Dermis microvascular lymphatic vessel endothelial cell (primary cell): Measurements from ENCODE around the gene ZNF33A. TPM values are rescaled to one million over a fixed set of nuclear protein-coding genes. Genes with fewer than 3 reads are reported as not detected.
"Not testable (repeated sequence)": the region's sequence is repeated elsewhere in the genome, so short reads cannot be mapped to it uniquely, and the experiment has no call there.

ENCODE experiments used
- DNase-seq, 2 donors: peaks; one replicate each; pipeline versions ENCODE4 v3.0.0 to v3.0.0-alpha.2; 2010; ENCODE audit warnings: low read depth in 2 of 2
- total RNA-seq: library from RNA; depleted of rRNA; stranded (reverse); fragments of >200 nt; gene quantifications from 2 replicates; pipeline ENCODE4 v1.2.1, GENCODE V29; 2014

Gene ZNF33A
- 14.5 and 18.2 TPM in 2 replicates for total RNA-seq

DNA sequence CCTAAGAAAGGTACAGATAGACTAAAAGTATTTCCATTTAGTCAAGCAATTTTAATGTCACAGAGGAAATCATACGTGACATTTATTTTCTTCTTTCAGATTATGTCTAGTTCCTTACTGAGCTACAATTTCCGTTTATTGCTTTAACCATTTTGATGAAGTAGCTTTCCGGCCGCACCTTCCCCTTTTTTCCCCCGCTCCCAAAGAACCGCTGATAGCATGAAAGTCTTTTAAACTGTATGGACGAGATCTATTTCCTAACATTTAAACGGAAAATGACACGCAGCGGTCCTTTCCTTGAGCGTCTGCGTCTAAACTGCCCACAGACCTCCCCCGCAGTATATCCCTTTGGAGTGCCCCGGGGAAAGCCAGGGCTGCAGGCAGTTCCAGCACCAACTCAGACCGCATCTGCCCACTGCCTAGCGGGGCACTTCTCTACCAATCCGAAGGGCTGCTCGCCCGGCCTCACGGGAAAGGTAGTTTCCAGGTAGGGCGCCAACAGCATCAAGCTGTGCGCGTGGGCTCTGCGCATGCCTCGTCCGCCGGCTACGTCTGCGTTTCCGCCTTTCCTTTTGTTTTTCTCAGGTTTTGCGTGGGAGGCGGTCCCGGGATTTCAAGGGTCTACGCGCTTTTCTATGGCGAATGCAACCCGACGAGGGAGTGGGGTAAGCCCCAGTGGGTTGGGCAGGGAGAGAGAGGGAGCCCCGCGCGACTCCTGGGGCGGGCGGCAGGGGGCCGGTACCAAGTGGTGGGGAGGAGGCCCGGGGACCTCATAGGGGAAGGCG lies at the start of gene ZNF33A:
Gene ZNF33A (plus strand): TSS at position 557 of the 785 bp plus-strand sequence. CDS start 1,667 bp downstream, outside the sequence.
- DNase-seq, result peak; percentile 93 to 96

GRCh38 chr10:37965006-37965405 lies 45.5 kb upstream of the ZNF33A start:
- DNase-seq, result no peak

GRCh38 chr10:37972396-37972795 lies 38.1 kb upstream of the ZNF33A start:
- no peak for DNase-seq

DNA sequence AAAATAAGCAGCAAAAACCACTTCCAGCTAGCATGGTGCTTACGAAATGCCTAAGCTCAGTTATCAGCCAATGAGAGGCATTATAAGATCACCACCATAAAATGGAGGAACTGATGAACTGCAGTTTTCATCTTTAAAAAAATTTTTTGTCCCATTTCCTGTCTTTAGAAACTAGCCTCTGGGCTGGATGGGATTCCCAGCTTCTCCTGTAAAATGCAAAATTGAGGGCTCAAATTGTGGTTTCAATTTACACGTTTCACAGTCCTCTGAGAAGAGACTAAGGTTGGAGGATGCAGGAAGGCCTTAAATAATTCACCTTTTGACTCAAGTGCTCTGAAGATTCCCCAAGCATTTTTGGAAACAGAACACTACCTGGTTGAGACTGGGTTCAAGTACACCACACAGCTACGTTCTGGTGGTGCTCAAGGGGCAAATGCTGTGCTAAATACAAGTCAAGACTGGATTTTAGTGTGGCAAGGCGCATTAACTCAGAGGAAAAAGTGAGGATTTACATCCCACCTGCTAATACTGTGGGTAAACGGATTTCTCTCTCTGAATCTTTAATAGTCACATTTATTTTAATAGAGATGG lies 35.0 kb upstream of the ZNF33A start:
- peak in 1 of 2 donors; percentile 2 for DNase-seq

- peak; percentile 98 to 99 for DNase-seq
Measured at GRCh38 chr10:37976091-37976879, 34.2 kb upstream of the ZNF33A start, which contains the start of gene ZNF25. ZNF25 (minus strand) TSS chr10:37976647; CDS start chr10:37971722, 4,925 bp downstream.

GRCh38 chr10:37976880-37977203 lies 33.6 kb upstream of the ZNF33A start:
- DNase-seq, result no peak

GRCh38 chr10:37991655-37992054 lies 18.8 kb upstream of the ZNF33A start:
- no peak for DNase-seq

DNA sequence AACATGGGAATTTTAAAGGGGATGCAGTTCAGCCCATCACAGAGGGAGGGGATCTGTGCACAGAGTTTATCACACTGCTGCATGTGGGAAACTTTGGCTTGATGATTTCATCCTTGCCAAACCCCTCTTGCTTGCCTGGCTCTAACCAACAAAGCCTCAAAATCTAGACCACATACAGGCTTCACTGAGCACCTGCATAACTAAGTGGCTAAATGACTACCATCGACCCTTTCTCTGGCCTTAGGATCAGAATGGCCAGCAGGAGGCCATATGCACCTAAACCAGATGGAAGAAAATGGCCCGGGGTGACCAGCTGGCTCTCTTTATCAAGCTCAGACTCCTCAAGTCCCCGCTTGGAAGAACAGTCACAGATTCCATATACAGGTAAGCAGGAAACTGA lies 18.4 kb upstream of the ZNF33A start:
- no peak for DNase-seq

- DNase-seq, result not testable (repeated sequence)
Measured at GRCh38 chr10:37998920-37999319, 11.6 kb upstream of the ZNF33A start.

- not testable (repeated sequence) for DNase-seq
Measured at GRCh38 chr10:38000474-38000873, 10.0 kb upstream of the ZNF33A start.

DNA sequence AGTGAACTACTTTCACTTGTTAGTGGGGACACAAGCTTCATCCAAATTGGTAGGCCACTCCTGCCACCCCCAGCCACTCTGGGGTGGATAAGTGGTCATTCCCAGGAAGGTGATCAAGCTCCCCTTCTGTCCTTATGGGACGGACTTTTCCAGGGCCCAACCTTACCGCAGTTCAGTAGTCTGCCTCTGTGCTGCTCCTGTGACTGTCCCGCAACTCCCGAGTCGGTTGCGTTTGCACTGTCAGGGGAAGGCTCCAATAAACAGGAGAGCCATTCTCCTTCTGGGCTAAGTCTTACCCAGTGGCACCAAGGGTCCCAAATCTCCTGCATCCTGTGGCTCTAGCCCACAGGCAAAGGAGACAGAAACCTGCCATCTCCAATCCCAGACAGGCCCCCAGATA lies 7.4 kb upstream of the ZNF33A start:
- no peak for DNase-seq

- DNase-seq, result no peak
Measured at GRCh38 chr10:38003588-38003987, 6.9 kb upstream of the ZNF33A start.

- no peak for DNase-seq
Measured at GRCh38 chr10:38007551-38007950, 2.9 kb upstream of the ZNF33A start.

GRCh38 chr10:38007991-38008390 lies 2.5 kb upstream of the ZNF33A start:
- DNase-seq, result no peak

GRCh38 chr10:38016354-38016753 lies 5.9 kb downstream of the ZNF33A start:
- no peak for DNase-seq

GRCh38 chr10:38019124-38019523 lies 8.6 kb downstream of the ZNF33A start:
- not testable (repeated sequence) for DNase-seq

- DNase-seq, result no peak
Measured at GRCh38 chr10:38025283-38025682, 14.8 kb downstream of the ZNF33A start.

- no peak for DNase-seq
Measured at GRCh38 chr10:38027986-38028385, 17.5 kb downstream of the ZNF33A start.

DNA sequence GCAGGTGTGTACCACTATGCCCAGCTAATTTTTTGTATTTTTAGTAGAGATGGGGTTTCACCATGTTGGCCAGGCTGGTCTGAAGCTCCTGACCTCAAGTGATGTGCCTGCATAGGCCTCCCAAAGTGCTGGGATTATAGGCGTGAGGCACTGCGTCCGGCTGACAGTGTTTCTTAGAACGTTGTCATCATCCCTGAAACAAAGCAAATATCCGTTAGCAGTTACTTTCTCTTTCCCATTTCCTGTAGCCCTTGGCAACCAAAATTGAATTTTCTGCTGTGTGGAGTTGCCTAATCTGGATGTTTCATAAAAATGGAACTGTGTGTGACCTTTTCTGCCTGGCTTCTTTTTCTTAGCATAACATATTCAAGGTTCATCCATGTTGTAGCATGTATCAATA lies 22.4 kb downstream of the ZNF33A start:
- peak; percentile 45 to 86 for DNase-seq

DNA sequence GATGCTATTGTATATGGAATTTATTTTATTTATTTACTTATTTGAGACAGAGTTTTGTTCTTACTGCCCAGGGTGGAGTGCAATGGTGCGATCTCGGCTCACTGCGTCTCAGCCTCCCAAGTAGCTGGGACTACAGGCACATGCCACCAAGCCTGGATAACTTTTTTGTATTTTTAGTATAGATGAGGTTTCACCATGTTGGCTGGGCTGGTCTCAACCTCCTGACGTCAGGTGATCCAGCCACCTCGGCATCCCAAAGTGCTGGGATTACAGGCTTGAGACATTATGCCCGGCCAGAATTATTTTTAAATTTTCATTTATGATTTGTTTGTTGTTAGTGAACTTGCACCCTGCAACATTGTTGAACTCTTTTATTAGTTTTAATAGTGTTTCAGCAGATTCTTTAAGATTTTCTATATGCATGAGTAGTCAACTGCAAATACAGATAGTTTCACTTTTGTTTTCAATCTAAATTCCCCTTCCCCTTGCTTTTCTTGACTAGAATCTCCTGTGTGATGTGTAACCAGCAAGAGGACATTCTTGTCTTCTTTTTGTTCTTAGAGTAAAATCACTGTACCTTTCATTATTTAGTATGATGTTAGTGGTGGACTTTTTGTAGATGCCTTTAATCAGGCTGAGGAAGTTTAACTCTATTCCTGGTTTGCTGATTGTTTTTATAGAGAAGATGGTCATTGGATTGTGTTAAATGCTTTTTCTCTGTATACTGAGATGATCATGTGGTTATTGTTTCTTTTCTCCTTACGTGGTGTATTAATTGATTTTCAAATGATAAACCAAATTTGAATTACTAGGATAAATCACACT lies 27.8 kb downstream of the ZNF33A start:
- DNase-seq, result no peak

DNA sequence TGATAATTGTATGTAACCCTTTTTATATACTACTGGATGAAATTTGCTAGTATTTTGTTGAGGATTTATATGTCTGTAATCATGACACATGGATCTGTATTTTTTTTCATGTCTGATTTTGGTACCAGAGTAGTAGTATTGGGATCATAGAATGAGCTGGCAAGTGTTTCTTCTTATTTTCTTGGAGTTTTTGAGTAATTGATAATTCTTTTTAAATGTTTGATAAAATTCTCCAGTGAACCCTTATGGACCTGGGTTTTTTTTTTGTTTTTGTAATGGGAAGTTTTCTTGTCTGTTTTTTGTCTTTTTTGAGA lies 28.4 kb downstream of the ZNF33A start:
- DNase-seq, result no peak

DNA sequence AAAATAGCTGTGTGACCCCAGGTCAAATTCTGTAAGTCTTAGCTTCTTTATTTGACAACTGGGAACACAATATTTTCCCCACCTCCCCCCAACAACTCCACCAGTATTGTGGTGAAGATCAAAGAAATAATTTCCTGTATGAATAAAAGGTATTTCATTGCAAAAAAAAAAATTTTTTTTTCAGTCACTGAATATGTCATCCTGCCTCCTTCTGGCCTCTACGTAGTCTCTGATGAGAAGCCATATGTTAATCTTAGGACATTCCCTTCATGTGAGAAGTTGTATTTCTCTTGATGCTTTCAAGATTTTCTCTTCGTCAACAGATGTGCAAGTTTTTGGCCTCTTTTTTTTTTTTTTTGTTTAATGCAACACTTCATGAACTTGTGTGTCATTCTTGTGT lies 33.0 kb downstream of the ZNF33A start:
- DNase-seq, result no peak
